ENCODE results near the gene C1orf210.

GRCh38 chr1:43253876-43254275 lies 31.5 kb downstream of the C1orf210 start:
- TF ChIP-seq, protein P1, sequence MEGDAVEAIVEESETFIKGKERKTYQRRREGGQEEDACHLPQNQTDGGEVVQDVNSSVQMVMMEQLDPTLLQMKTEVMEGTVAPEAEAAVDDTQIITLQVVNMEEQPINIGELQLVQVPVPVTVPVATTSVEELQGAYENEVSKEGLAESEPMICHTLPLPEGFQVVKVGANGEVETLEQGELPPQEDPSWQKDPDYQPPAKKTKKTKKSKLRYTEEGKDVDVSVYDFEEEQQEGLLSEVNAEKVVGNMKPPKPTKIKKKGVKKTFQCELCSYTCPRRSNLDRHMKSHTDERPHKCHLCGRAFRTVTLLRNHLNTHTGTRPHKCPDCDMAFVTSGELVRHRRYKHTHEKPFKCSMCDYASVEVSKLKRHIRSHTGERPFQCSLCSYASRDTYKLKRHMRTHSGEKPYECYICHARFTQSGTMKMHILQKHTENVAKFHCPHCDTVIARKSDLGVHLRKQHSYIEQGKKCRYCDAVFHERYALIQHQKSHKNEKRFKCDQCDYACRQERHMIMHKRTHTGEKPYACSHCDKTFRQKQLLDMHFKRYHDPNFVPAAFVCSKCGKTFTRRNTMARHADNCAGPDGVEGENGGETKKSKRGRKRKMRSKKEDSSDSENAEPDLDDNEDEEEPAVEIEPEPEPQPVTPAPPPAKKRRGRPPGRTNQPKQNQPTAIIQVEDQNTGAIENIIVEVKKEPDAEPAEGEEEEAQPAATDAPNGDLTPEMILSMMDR (IDR thresholded peaks at IDR 0.05), result no peak
- TF ChIP-seq POLR2AphosphoS5 (IDR thresholded peaks at IDR 0.05) (no peak), POLR2A (IDR thresholded peaks at IDR 0.05) (no peak)

Measured in suprapubic skin (tissue), 4 donors.